GM18502 (cell line): ENCODE measurements around the gene MAP2K5.
A peak's percentile ranks its signal among the peaks of the same experiment; 100 is the strongest.

ENCODE experiments used
- ATAC-seq: cut with Tn5 transposase; IDR thresholded peaks from one replicate; pipeline ENCODE4 v1.9.1; 2021; ENCODE audit warnings: mild to moderate bottlenecking; ENCODE audit not compliant: unreplicated experiment, poor library complexity

MAP2K5 gene

GRCh38 chr15:67542420-67543347, at the start of gene MAP2K5:
Gene MAP2K5 (plus strand): TSS chr15:67542703. CDS start chr15:67543336, 633 bp downstream.
- peak; percentile 57 for ATAC-seq

GRCh38 chr15:67495585-67495984, 46.9 kb upstream of the MAP2K5 start:
- ATAC-seq = no peak

- ATAC-seq = no peak
Observed at GRCh38 chr15:67501177-67501835, 41.2 kb upstream of the MAP2K5 start.

GRCh38 chr15:67501836-67502461, 40.6 kb upstream of the MAP2K5 start:
- ATAC-seq = no peak

- ATAC-seq = no peak
Observed at GRCh38 chr15:67504056-67504455, 38.4 kb upstream of the MAP2K5 start.

GRCh38 chr15:67504796-67505195, 37.7 kb upstream of the MAP2K5 start:
- ATAC-seq = no peak

- no peak for ATAC-seq
Observed at GRCh38 chr15:67505675-67506572, 36.6 kb upstream of the MAP2K5 start.

GRCh38 chr15:67506775-67507747, 35.4 kb upstream of the MAP2K5 start:
- no peak for ATAC-seq

GRCh38 chr15:67508407-67508806, 34.1 kb upstream of the MAP2K5 start:
- no peak for ATAC-seq

- no peak for ATAC-seq
Observed at GRCh38 chr15:67509918-67510317, 32.6 kb upstream of the MAP2K5 start.

GRCh38 chr15:67510597-67511190, 31.8 kb upstream of the MAP2K5 start:
- ATAC-seq = no peak

GRCh38 chr15:67511606-67512005, 30.9 kb upstream of the MAP2K5 start:
- ATAC-seq = no peak

- ATAC-seq = no peak
Observed at GRCh38 chr15:67512140-67512539, 30.4 kb upstream of the MAP2K5 start.

GRCh38 chr15:67512933-67513714, 29.4 kb upstream of the MAP2K5 start:
- ATAC-seq = no peak

GRCh38 chr15:67515090-67515489, 27.4 kb upstream of the MAP2K5 start:
- no peak for ATAC-seq

- no peak for ATAC-seq
Observed at GRCh38 chr15:67515557-67515956, 26.9 kb upstream of the MAP2K5 start.

GRCh38 chr15:67520321-67521028, 22.0 kb upstream of the MAP2K5 start:
- ATAC-seq = peak; percentile 24
